Measurements from ENCODE around the gene ARID3B.
"Not testable (repeated sequence)": the region's sequence is repeated elsewhere in the genome, so short reads cannot be mapped to it uniquely, and the experiment has no call there.

Gene ARID3B

GRCh38 chr15:74624020-74624602 is 83.1 kb downstream of the ARID3B start:
- DNase-seq = no peak

GRCh38 chr15:74625693-74626092 is 84.7 kb downstream of the ARID3B start:
- DNase-seq = no peak

GRCh38 chr15:74626336-74626735 is 85.3 kb downstream of the ARID3B start:
- no peak for DNase-seq

DNA sequence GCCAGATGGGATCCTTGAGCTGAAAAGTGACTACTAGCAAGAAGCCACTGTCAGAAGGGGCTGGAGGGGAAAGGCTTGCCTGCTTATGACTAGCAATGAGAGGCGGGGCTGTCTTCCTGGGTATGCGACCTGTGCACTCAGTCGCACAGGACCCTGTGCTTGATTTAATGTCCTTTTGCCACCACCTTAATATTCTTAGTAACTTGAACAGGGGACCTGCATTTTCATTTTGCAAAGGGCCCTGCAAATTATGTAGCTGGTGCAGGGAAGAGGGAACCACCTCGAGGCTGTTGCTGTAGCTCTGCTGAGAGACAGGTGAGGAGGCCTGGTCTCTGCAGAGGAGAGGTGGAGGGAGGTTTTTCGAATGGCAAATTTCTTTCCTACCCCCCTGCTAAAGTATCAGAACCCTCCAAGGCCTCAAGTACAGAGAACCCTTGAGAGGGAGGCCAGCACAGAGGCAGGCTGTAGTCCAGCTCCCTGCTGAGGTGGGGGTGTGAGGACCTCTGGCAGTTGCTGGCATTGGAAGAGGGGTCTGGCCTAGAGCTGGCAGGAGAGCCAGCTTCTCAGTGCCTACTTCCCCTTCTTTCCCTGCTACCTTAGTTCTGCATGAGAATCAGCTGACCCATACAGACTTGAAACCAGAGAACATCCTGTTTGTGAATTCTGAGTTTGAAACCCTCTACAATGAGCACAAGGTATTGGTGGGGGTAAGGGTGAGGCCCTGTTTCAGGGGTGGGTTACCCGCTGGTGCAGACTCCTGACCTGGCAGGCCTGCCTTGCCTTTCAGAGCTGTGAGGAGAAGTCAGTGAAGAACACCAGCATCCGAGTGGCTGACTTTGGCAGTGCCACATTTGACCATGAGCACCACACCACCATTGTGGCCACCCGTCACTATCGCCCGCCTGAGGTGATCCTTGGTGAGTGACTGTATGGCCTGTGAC is 86.0 kb downstream of the ARID3B start:
- no peak for DNase-seq

DNA sequence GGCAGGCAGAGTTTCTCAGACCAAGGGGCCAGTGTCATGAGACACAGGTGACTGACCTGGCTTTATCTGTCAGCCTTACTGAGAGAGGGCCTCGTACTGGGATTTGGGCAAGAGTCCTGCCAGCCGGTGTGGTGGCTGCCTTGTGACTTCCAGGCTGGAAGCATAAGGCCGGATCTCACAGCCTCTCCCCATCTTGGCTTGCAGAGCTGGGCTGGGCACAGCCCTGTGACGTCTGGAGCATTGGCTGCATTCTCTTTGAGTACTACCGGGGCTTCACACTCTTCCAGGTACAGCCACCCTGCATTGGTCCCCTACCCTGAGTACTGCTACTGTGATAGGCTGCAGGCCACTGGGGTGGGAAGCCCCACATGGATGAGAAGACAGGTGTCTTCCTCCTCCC is 86.7 kb downstream of the ARID3B start:
- DNase-seq = no peak

GRCh38 chr15:74628199-74628598 is 87.2 kb downstream of the ARID3B start:
- DNase-seq = no peak

GRCh38 chr15:74628949-74629348 is 87.9 kb downstream of the ARID3B start:
- no peak for DNase-seq

- DNase-seq = not testable (repeated sequence)
These were observed 88.7 kb downstream of the ARID3B start for GRCh38 chr15:74629696-74630095.

GRCh38 chr15:74630284-74631086 is 89.5 kb downstream of the ARID3B start:
- no peak for DNase-seq

DNA sequence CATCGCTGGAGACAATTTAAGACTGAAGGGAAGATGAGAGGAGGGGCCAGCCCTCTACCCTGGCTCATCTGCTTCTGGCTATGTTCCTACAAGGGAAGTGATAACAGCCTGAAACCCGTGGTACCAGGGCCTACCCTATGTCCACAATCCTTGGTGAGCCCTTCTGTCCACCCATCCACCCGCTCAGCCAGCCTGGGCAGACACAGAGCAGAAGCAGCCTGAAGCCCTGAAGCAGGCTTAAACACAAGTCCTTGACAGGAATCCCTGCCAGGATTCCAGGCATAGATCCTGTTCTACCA is 90.0 kb downstream of the ARID3B start:
- no peak for DNase-seq

- DNase-seq = peak; percentile 31
These were observed 90.4 kb downstream of the ARID3B start for GRCh38 chr15:74631408-74631807.

DNA sequence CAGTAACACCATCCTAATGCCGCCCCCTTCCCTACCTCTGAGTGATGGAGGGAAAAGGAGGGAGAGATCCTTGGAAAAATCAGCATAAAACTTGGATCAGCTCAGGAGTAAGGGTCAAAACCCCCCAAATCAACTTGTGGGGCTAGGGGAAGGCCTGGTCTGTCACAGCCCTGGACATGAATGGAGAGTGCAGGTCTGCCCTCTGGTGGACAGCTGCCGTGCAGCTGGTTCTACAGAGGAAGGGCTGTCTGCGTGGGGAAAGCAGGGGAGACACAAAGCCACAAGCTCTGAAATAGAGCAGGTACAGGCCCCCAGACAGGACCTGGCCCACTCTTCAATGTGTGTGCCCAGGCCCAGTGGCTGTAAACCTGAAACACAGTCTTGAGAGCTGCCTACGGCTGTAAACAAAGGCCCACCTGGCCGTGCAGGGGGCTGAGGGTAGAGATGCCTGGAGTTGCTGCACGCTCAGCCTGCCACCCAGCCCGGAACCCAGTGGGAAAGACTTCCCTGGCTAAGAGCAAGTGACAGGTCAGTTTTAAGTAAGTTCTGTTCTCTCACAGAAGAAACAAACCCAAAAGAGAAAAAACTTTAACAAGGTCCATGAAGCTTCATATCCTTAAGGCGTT is 91.0 kb downstream of the ARID3B start:
- peak; percentile 76 for DNase-seq

DNA sequence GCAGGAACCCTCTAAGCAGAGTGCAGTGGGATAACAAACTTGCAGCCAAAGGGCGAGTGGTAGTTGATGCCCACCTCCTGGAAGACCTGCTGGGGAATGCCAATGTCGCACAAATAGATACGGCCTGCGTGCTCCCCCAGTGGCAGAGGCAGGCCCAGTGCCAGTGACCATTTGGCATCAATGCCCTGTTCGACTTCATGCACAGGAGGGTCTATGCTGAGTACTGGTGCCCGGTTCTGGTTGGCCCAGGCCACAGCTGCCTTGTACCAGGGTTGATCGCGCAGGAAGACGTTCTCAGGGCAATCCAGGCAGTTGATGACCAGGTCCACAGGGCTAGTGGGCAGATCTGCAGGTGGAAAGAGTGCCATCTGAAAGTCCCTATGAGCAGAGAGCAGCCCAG is 91.6 kb downstream of the ARID3B start:
- no peak for DNase-seq

GRCh38 chr15:74633781-74634180 is 92.8 kb downstream of the ARID3B start:
- no peak for DNase-seq

DNA sequence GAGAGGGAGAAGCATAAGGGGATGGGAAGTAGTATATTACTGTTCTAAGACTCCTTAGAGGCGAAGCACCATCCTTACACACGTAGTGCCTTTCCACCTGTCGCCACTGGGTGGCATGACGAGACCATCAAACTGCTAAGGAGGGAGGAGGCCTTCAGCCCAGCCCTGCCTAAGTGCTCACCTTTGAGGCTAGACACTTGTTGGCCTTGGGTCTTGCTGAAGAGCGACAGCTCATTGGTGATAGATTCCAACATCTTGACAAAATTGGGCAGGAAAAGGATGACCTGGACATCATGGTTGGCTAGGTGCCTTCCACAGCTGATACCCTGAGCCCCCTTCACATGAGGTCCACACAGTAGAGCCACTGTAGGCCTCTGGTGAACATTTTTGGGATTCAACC is 94.2 kb downstream of the ARID3B start:
- DNase-seq = peak; percentile 84

- DNase-seq = no peak
These were observed 96.0 kb downstream of the ARID3B start for GRCh38 chr15:74636984-74637383.

- DNase-seq = no peak
These were observed 100.1 kb downstream of the ARID3B start for GRCh38 chr15:74641151-74641550.

GRCh38 chr15:74642348-74642733 is 101.3 kb downstream of the ARID3B start:
- no peak for DNase-seq

GRCh38 chr15:74642734-74643664 is 102.0 kb downstream of the ARID3B start:
- DNase-seq = no peak

DNA sequence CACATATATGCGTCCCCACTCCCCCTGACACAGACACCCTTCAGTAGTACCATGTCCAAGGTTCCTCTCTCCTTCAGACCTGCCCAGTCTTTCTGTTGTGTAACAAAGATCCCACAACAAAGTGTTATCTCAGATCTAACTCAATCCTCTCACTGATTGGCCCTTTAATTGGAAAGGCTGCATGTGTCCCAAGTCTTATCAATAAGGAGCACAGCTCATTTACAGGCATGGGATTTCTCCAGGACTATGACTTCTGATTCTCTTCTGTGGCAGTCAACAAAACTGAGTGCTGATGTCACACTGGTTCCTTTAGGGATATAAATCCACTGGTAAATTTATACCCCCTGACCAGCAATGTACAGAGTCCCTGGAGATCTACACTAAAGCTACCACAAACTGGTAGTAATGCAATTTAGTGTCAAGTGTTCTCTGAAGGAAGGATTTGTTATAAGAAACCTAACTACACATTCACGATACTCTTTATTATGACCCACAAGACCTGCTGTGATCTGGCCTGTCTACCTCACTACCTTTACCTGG is 102.7 kb downstream of the ARID3B start:
- no peak for DNase-seq

DNA sequence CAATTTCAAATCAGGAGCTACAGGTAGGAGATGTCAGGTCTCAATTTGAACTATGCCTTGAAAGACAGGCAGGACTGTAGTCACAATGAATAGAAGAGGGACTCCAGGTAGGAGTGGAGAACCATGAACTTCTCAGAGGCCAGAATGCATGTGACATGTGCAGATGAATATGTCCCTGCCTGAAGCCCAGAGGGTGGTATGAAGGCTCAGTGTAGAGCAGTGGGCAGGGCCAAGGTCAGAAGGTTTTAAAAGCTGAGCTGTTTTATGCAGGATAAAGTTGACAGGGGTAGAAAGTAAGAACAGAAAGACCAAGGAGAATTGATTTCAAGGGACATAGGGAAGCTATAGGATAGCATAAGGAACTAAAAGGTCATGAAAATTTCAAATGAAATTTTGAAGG is 105.5 kb downstream of the ARID3B start:
- DNase-seq = no peak

Measured in NCI-H82 (cell line).